ENCODE results near the gene GREB1L. TPM values are rescaled to one million over a fixed set of nuclear protein-coding genes. Genes with fewer than 3 reads are reported as not detected.

The GREB1L gene
- total RNA-seq, 2 donors from 2014 or later: 2.0 to 21.6 TPM

DNA sequence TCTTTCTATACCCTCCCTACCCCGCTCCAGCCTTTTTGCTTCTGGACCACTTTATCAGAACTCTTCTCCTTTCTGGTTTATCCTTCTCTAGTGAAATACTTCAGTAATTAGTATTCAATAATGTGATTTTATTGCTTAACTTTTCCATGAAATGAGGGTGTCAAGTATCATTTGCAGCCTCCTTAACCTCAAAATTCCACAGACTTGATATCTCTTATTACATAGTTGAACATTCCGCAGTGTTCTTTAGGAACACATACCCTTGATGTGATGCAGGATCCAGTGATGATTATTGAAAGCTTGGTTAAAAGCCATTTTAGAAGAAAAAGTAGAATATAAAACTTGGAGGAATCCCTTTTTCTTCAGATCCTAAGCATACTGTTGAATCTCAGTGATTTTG is 94.8 kb downstream of the GREB1L start:
- no peak overlapping the region for H3K4me3 ChIP-seq
- no peak overlapping the region for H3K27ac ChIP-seq
- DNase-seq (ENCODE audit: low spot score): no peak
- TF ChIP-seq, protein P1, sequence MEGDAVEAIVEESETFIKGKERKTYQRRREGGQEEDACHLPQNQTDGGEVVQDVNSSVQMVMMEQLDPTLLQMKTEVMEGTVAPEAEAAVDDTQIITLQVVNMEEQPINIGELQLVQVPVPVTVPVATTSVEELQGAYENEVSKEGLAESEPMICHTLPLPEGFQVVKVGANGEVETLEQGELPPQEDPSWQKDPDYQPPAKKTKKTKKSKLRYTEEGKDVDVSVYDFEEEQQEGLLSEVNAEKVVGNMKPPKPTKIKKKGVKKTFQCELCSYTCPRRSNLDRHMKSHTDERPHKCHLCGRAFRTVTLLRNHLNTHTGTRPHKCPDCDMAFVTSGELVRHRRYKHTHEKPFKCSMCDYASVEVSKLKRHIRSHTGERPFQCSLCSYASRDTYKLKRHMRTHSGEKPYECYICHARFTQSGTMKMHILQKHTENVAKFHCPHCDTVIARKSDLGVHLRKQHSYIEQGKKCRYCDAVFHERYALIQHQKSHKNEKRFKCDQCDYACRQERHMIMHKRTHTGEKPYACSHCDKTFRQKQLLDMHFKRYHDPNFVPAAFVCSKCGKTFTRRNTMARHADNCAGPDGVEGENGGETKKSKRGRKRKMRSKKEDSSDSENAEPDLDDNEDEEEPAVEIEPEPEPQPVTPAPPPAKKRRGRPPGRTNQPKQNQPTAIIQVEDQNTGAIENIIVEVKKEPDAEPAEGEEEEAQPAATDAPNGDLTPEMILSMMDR (IDR thresholded peaks at IDR 0.05): no peak
- no peak for TF ChIP-seq POLR2AphosphoS5 (IDR thresholded peaks at IDR 0.05)
- no peak for TF ChIP-seq POLR2A (IDR thresholded peaks at IDR 0.05)
- H3K4me1 ChIP-seq (replicated peaks): no peaks in the 10 kb centered on the region
- no peaks in the 10 kb centered on the region for H3K36me3 ChIP-seq
- 93% methylated on average over 2 of the region's 2 CpGs for WGBS
- H3K27me3 ChIP-seq (replicated peaks; ENCODE audit: insufficient read depth): no peaks in the 10 kb centered on the region
- intact Hi-C loops (cut with DNase I): no loop called here
- H3K9me3 ChIP-seq: no peaks in the 10 kb centered on the region

DNA sequence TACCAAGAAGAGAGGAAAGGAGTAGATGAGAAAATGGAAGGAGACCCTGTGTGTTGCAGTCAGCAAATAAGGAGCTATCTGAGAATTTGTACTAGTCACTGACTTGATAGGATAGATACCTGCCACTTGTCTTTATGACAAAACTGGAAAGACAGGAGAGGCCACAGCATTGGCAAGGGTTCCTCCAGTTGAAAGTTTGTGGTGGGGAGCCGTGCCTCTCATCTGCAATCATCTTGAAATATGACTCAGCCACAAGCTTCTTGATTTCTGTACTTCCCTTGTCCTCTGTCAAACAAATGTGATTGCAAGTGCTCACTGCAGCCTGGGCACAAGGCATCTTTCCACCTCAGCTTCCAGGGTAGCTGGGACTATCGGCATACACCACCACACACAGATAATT is 99.1 kb downstream of the GREB1L start:
- TF ChIP-seq, protein P1 (IDR thresholded peaks at IDR 0.05): no peak
- TF ChIP-seq POLR2A (IDR thresholded peaks at IDR 0.05) (no peak), POLR2AphosphoS5 (IDR thresholded peaks at IDR 0.05) (no peak)
- Histone ChIP-seq H3K4me3 (no peak overlapping the region), H3K36me3 (no peaks in the 10 kb centered on the region), H3K27me3 (replicated peaks; ENCODE audit: insufficient read depth) (no peaks in the 10 kb centered on the region), H3K27ac (no peak overlapping the region), H3K9me3 (no peaks in the 10 kb centered on the region), H3K4me1 (replicated peaks) (no peaks in the 10 kb centered on the region)
- no peak for DNase-seq (ENCODE audit: low spot score)
- WGBS: 78% methylated on average over 2 of the region's 2 CpGs
- intact Hi-C loops (cut with DNase I): no loop called here

- no peaks in the 10 kb centered on the region for H3K9me3 ChIP-seq
- H3K4me3 ChIP-seq: no peak overlapping the region
- no peaks in the 10 kb centered on the region for H3K27me3 ChIP-seq (replicated peaks; ENCODE audit: insufficient read depth)
- intact Hi-C loops (cut with DNase I): no loop called here
- DNase-seq (ENCODE audit: low spot score): no peak
- no peak for TF ChIP-seq POLR2A (IDR thresholded peaks at IDR 0.05)
- TF ChIP-seq, protein P1 (IDR thresholded peaks at IDR 0.05): no peak
- WGBS: 30% methylated on average over 1 of the region's 1 CpG
- no peaks in the 10 kb centered on the region for H3K36me3 ChIP-seq
- no peaks in the 10 kb centered on the region for H3K4me1 ChIP-seq (replicated peaks)
- H3K27ac ChIP-seq: no peak overlapping the region
These were observed 100.3 kb downstream of the GREB1L start for GRCh38 chr18:21342372-21342771.

GRCh38 chr18:21344860-21345259 is 102.8 kb downstream of the GREB1L start:
- Histone ChIP-seq H3K4me1 (replicated peaks) (no peaks in the 10 kb centered on the region), H3K36me3 (no peaks in the 10 kb centered on the region), H3K9me3 (no peaks in the 10 kb centered on the region), H3K27ac (no peak overlapping the region), H3K27me3 (replicated peaks; ENCODE audit: insufficient read depth) (no peaks in the 10 kb centered on the region), H3K4me3 (no peak overlapping the region)
- no peak for DNase-seq (ENCODE audit: low spot score)
- 100% methylated on average over 1 of the region's 1 CpG for WGBS
- no peak for TF ChIP-seq POLR2AphosphoS5 (IDR thresholded peaks at IDR 0.05)
- TF ChIP-seq, protein P1 (IDR thresholded peaks at IDR 0.05): no peak
- no peak for TF ChIP-seq POLR2A (IDR thresholded peaks at IDR 0.05)
- intact Hi-C loops (cut with DNase I): no loop called here

GRCh38 chr18:21345840-21346239 is 103.8 kb downstream of the GREB1L start:
- H3K27me3 ChIP-seq (replicated peaks; ENCODE audit: insufficient read depth): no peaks in the 10 kb centered on the region
- H3K4me1 ChIP-seq (replicated peaks): no peaks in the 10 kb centered on the region
- intact Hi-C loops (cut with DNase I): no loop called here
- 52% methylated on average over 7 of the region's 7 CpGs for whole genome bisulfite sequencing
- H3K9me3 ChIP-seq: no peaks in the 10 kb centered on the region
- TF ChIP-seq POLR2A (IDR thresholded peaks at IDR 0.05) (no peak), POLR2AphosphoS5 (IDR thresholded peaks at IDR 0.05) (no peak)
- TF ChIP-seq, protein P1 (IDR thresholded peaks at IDR 0.05): no peak
- H3K36me3 ChIP-seq: no peaks in the 10 kb centered on the region
- H3K4me3 ChIP-seq: no peak overlapping the region
- no peak overlapping the region for H3K27ac ChIP-seq
- DNase-seq (ENCODE audit: low spot score): no peak

All from prostate gland (tissue), 2 donors.